Measurements from ENCODE around the gene MCOLN1.

GRCh38 chr19:7527516-7528191 is 5.2 kb downstream of the MCOLN1 start:
- no peak for TF ChIP-seq POLR2A (IDR thresholded peaks at IDR 0.05; ENCODE audit: low read depth, low read length)
- no peak for TF ChIP-seq NFE2L2 (IDR thresholded peaks at IDR 0.05; ENCODE audit: low read depth, low read length)
- no peak for TF ChIP-seq FOS (IDR thresholded peaks at IDR 0.05; ENCODE audit: low read depth, low read length)
- no peak for TF ChIP-seq CTCF (conservative IDR thresholded peaks at IDR 0.05; ENCODE audit: low read depth, low read length)
- no peak for TF ChIP-seq CEBPB (IDR thresholded peaks at IDR 0.05; ENCODE audit: low read depth, low read length)

Data from IMR-90 (cell line).